Measurements from ENCODE around the gene PTPRN2.
"Not testable (repeated sequence)": the region's sequence is repeated elsewhere in the genome, so short reads cannot be mapped to it uniquely, and the experiment has no call there.

Gene PTPRN2

GRCh38 chr7:157954901-157955300 lies 632.7 kb downstream of the PTPRN2 start:
- no peak for DNase-seq

GRCh38 chr7:157952841-157953645 lies 634.6 kb downstream of the PTPRN2 start:
- DNase-seq, result no peak

- no peak for DNase-seq
These were observed 635.5 kb downstream of the PTPRN2 start for GRCh38 chr7:157952050-157952667.

- no peak for DNase-seq
These were observed 636.1 kb downstream of the PTPRN2 start for GRCh38 chr7:157951300-157952049.

- DNase-seq, result no peak
These were observed 637.9 kb downstream of the PTPRN2 start for GRCh38 chr7:157949711-157950110.

- DNase-seq, result peak in 1 of 3 experiments; percentile 10
These were observed 640.1 kb downstream of the PTPRN2 start for GRCh38 chr7:157947504-157947903.

GRCh38 chr7:157946398-157947060 lies 641.1 kb downstream of the PTPRN2 start:
- no peak for DNase-seq

GRCh38 chr7:157945401-157945800 lies 642.2 kb downstream of the PTPRN2 start:
- no peak for DNase-seq

GRCh38 chr7:157944734-157945291 lies 642.8 kb downstream of the PTPRN2 start:
- DNase-seq, result no peak

- DNase-seq, result no peak
These were observed 643.6 kb downstream of the PTPRN2 start for GRCh38 chr7:157944051-157944450.

- no peak for DNase-seq
These were observed 644.1 kb downstream of the PTPRN2 start for GRCh38 chr7:157943561-157943960.

GRCh38 chr7:157941210-157941609 lies 646.4 kb downstream of the PTPRN2 start:
- no peak for DNase-seq

GRCh38 chr7:157940497-157940896 lies 647.1 kb downstream of the PTPRN2 start:
- DNase-seq, result no peak

GRCh38 chr7:157938211-157938610 lies 649.4 kb downstream of the PTPRN2 start:
- no peak for DNase-seq

- DNase-seq, result no peak
These were observed 650.2 kb downstream of the PTPRN2 start for GRCh38 chr7:157937406-157937805.

- DNase-seq, result no peak
These were observed 650.6 kb downstream of the PTPRN2 start for GRCh38 chr7:157936976-157937375.

- DNase-seq, result not testable (repeated sequence)
These were observed 651.9 kb downstream of the PTPRN2 start for GRCh38 chr7:157935721-157936120.

- not testable (repeated sequence) for DNase-seq
These were observed 654.1 kb downstream of the PTPRN2 start for GRCh38 chr7:157933219-157934155.

GRCh38 chr7:157932498-157933218 lies 655.0 kb downstream of the PTPRN2 start:
- peak in 1 of 3 experiments; percentile 26 for DNase-seq

- DNase-seq, result peak in 1 of 3 experiments; percentile 43
These were observed 656.6 kb downstream of the PTPRN2 start for GRCh38 chr7:157930926-157931466.
